K562 (cell line): ENCODE data around the gene TSHB.

Source experiments
- CBFB ChIP-seq: sonication (generic); formaldehyde crosslinking; IDR thresholded peaks from 2 replicates; pipeline ENCODE4 v1.4.0; 2020; ENCODE audit warnings: mild to moderate bottlenecking, missing genetic modification reagents
- KDM2B ChIP-seq: fragments of 250-450 bp; sonication (Bioruptor Pico); IDR thresholded peaks from 2 replicates; pipeline ENCODE4 v1.8.0; 2021; ENCODE audit warnings: mild to moderate bottlenecking, moderate library complexity
- NR1H2 ChIP-seq: sonication (generic); formaldehyde crosslinking; IDR thresholded peaks from 2 replicates; pipeline ENCODE4 v1.4.0; 2020; ENCODE audit warnings: mild to moderate bottlenecking, missing genetic modification reagents
- POLR2H ChIP-seq: IDR thresholded peaks from 2 replicates; pipeline ENCODE4 v1.6.1; 2016; ENCODE audit warnings: missing genetic modification characterization, low read depth, mild to moderate bottlenecking, control low read depth, missing compliant biosample characterization, moderate library complexity
- SMAD1 ChIP-seq: fragments of 150-350 bp; IDR thresholded peaks from 2 replicates; pipeline ENCODE4 v1.6.1; 2014; ENCODE audit warnings: low read length, low read depth; ENCODE audit not compliant: partially characterized antibody
- SNRNP70 ChIP-seq: fragments of 200-400 bp; formaldehyde crosslinking; optimal IDR thresholded peaks from 2 replicates; pipeline ENCODE3; 2017; ENCODE audit warnings: low read depth, low read length
- TAF1 ChIP-seq: IDR thresholded peaks from 2 replicates; pipeline ENCODE4 v1.6.1; 2011; ENCODE audit warnings: mild to moderate bottlenecking, low read length, moderate library complexity; ENCODE audit not compliant: insufficient read depth, control insufficient read depth, severe bottlenecking; ENCODE audit errors: extremely low read depth
- TBP ChIP-seq: optimal IDR thresholded peaks from 2 replicates; pipeline ENCODE3; 2011; ENCODE audit warnings: low read depth, low read length, improper control_type of control experiment
- ZNF184 ChIP-seq: sonication (generic); formaldehyde crosslinking; IDR thresholded peaks from 2 replicates; pipeline ENCODE4 v1.5.0; 2020; ENCODE audit warnings: missing genetic modification reagents
- TF ChIP-seq, protein P1 (sequence below), 3 experiments: IDR thresholded peaks in 2 of 3; conservative IDR thresholded peaks in 1 of 3; 2 replicates each; pipeline ENCODE4 v1.5.1; 2011 to 2012; ENCODE audit warnings: low read length in 3 of 3, mild to moderate bottlenecking in 3 of 3, control low read depth in 2 of 3, improper control_type of control experiment in 1 of 3, inconsistent platforms in 1 of 3, low read depth in 1 of 3, mixed read lengths in 1 of 3, moderate library complexity in 1 of 3; ENCODE audit not compliant: insufficient read depth in 2 of 3

DNA sequence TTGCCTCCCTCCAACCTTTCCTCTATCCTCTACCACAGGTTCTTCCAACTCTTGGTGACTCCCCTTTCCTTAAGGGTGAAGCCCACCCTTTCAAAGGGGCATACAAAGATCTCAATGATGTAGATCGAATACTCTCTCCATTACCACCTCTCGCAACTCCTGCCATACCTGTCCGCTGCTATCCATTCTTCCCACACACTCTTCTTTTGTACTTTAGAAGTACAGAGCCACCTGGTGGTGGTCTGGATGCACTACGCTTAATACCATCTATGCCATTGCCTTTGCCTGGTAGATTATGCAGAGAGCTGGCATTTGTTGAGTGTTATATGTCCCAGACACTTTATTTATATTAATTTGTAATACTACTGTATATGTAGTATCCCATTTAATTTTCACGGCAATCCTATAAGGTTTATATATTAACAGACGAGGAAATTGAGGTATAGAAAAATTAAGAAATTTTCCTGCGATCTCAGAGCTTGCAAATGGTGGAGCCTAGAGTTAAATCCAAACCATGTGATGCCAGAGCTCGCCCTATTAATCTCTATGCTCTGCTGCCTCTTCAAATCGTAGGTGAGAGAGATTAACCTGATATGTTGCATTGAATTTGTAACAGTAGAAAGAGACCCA lies 22.9 kb downstream of the TSHB start:
- no peak for TF ChIP-seq POLR2H
- no peak for TF ChIP-seq KDM2B (CRISPR knock-in tag)
- TF ChIP-seq SNRNP70 = no peak
- no peak for TF ChIP-seq ZNF184 (CRISPR knock-in tag)
- TF ChIP-seq SMAD1 = no peak
- TF ChIP-seq TBP = no peak
- TF ChIP-seq CBFB (CRISPR knock-in tag) = no peak
- TF ChIP-seq, protein P1, sequence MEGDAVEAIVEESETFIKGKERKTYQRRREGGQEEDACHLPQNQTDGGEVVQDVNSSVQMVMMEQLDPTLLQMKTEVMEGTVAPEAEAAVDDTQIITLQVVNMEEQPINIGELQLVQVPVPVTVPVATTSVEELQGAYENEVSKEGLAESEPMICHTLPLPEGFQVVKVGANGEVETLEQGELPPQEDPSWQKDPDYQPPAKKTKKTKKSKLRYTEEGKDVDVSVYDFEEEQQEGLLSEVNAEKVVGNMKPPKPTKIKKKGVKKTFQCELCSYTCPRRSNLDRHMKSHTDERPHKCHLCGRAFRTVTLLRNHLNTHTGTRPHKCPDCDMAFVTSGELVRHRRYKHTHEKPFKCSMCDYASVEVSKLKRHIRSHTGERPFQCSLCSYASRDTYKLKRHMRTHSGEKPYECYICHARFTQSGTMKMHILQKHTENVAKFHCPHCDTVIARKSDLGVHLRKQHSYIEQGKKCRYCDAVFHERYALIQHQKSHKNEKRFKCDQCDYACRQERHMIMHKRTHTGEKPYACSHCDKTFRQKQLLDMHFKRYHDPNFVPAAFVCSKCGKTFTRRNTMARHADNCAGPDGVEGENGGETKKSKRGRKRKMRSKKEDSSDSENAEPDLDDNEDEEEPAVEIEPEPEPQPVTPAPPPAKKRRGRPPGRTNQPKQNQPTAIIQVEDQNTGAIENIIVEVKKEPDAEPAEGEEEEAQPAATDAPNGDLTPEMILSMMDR (IDR thresholded peaks at IDR 0.05 in 2 of 3, conservative IDR thresholded peaks at IDR 0.05 in 1 of 3; ENCODE audit: insufficient read depth in 2 of 3, low read depth in 1 of 3, low read length in 3 of 3) = peak; percentile 74 to 86 (median 84)
- TF ChIP-seq NR1H2 = no peak
- TF ChIP-seq TAF1 = no peak
